ENCODE measurements around the gene EPAS1.

EPAS1 gene

DNA sequence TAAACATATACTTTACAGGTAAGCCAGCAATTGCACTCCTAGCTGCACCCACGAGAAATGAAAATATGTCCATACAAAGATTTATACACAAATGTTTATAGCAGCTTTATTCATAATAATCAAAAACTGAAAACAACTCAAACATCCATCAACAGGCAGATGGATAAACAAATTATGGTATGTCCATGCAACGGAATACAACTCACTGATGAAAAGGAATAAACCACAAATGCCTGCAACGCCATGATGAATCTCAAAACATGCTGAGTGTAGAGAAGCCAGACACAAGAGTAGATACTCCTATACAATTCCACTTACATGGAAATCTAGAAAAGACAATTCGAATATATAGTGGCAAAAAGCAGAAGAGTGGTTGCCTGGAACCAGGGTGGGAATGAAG is 76.0 kb downstream of the EPAS1 start:
- DNase-seq (ENCODE audit: low read depth) = no peak
- no peak overlapping the region for H3K4me3 ChIP-seq (ENCODE audit: low read depth, low read length)
- TF ChIP-seq, protein P1, sequence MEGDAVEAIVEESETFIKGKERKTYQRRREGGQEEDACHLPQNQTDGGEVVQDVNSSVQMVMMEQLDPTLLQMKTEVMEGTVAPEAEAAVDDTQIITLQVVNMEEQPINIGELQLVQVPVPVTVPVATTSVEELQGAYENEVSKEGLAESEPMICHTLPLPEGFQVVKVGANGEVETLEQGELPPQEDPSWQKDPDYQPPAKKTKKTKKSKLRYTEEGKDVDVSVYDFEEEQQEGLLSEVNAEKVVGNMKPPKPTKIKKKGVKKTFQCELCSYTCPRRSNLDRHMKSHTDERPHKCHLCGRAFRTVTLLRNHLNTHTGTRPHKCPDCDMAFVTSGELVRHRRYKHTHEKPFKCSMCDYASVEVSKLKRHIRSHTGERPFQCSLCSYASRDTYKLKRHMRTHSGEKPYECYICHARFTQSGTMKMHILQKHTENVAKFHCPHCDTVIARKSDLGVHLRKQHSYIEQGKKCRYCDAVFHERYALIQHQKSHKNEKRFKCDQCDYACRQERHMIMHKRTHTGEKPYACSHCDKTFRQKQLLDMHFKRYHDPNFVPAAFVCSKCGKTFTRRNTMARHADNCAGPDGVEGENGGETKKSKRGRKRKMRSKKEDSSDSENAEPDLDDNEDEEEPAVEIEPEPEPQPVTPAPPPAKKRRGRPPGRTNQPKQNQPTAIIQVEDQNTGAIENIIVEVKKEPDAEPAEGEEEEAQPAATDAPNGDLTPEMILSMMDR (IDR thresholded peaks at IDR 0.05; ENCODE audit: control insufficient read depth, extremely low read depth, insufficient read depth) = no peak

DNA sequence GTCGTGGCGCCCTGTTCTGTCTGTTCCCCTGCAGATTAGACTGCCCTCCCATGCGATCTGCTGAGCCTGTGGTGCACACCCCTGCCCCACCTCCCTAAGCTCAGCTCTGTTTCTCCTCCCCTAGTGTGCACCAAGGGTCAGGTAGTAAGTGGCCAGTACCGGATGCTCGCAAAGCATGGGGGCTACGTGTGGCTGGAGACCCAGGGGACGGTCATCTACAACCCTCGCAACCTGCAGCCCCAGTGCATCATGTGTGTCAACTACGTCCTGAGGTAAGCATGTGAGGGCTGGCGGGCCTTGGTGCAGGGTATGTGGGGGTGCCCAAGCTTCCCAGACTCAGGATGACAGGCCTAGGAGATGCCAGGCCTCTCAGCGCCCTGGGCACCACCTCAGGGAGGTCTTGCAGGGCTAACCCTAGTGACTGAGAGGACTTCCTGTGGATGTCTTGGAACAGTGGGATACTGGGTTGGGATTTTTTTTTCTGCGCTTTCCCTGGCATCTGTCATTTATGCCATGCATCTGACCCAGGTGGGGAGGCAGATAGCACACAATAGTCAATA is 78.4 kb downstream of the EPAS1 start:
- no peak overlapping the region for H3K4me3 ChIP-seq (ENCODE audit: low read depth, low read length)
- no peak for DNase-seq (ENCODE audit: low read depth)
- TF ChIP-seq, protein P1 (IDR thresholded peaks at IDR 0.05; ENCODE audit: control insufficient read depth, extremely low read depth, insufficient read depth) = no peak

DNA sequence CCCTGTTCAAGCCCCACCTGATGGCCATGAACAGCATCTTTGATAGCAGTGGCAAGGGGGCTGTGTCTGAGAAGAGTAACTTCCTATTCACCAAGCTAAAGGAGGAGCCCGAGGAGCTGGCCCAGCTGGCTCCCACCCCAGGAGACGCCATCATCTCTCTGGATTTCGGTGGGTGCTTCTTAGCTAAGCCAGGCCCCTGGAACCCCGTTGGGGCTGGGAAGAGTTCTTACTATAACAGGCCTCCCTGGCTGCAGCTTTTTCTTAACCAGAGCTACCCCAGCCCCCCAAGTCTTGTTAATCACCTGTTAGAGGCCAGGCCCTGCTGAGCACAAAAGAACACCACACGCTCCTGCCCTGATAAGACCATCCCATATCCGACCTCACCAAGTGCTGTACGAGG is 79.4 kb downstream of the EPAS1 start:
- no peak overlapping the region for H3K4me3 ChIP-seq (ENCODE audit: low read depth, low read length)
- DNase-seq (ENCODE audit: low read depth) = no peak
- TF ChIP-seq, protein P1 (IDR thresholded peaks at IDR 0.05; ENCODE audit: control insufficient read depth, extremely low read depth, insufficient read depth) = no peak

DNA sequence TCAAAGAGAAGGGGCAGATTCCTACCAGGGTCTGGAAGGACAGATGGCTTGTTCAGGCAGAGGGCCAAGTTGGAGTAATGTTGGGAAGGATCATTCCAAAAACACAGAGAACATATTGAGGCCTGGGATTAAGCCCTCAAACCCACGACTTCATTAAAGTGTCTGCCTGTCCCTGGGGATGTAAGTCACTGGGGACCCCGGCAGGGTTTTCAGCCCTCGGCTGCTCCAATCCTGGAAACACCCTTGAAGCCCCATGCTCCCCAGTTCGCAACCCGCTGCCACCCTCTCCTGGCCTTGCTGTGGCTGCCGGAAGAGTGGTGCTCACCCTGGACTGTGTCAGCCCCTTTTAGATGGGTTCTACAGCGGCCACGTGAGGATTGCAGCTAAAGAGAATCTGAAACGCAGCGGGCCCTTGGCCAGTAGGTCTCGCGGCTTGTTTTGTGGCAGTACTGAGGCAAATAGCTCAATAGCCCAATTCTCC is 79.9 kb downstream of the EPAS1 start:
- no peak overlapping the region for H3K4me3 ChIP-seq (ENCODE audit: low read depth, low read length)
- DNase-seq (ENCODE audit: low read depth) = no peak
- TF ChIP-seq, protein P1 (IDR thresholded peaks at IDR 0.05; ENCODE audit: control insufficient read depth, extremely low read depth, insufficient read depth) = no peak

DNA sequence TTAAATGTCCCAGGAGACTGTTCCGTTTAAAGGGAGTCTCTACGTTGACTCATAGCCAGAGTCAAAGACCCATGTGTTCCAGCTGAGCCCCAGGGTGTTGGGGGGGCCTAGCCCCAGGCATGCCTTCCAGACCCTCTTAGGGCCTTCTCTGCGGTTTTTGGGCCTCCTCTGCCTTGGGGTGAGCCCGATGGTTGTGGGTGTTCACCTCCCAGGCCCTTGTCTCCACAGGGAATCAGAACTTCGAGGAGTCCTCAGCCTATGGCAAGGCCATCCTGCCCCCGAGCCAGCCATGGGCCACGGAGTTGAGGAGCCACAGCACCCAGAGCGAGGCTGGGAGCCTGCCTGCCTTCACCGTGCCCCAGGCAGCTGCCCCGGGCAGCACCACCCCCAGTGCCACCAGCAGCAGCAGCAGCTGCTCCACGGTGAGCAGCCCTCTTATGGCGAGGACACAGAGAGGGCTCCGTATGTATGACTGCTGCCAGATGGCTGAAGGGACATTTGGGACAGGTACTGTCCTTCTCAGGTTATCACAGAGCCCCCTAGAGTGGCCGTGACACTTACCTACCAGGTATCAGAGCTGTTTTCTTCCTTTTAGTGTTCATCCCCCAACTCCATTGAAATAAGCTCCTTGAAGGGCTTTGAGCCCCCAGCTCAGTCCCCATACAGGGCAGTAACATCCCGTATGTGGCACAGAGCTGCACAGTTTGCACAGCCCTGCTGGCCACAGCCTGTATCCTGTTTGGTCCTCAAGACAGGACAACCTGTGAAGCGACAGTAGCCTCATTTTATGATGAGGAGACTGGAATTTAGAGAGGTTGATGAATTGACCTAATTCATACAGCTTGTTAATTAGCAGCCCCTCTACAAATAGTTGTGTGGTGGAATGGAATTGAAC is 80.7 kb downstream of the EPAS1 start:
- no peak overlapping the region for H3K4me3 ChIP-seq (ENCODE audit: low read depth, low read length)
- TF ChIP-seq, protein P1 (IDR thresholded peaks at IDR 0.05; ENCODE audit: control insufficient read depth, extremely low read depth, insufficient read depth) = no peak
- no peak for DNase-seq (ENCODE audit: low read depth)

DNA sequence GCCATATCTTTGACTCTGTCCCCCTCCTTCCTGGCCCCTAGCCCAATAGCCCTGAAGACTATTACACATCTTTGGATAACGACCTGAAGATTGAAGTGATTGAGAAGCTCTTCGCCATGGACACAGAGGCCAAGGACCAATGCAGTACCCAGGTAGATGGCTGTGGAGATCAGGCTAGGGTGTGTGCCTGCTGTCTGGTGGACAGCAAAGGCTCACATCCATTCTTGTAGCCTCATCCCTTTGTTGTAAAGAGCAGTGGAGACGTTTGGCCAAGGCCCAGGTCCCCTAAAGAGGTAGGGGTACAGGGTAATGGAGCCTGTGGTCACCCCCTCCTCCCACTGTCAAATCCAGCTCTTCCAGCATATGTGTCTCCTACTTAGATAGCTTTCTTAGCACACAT is 81.4 kb downstream of the EPAS1 start:
- TF ChIP-seq, protein P1 (IDR thresholded peaks at IDR 0.05; ENCODE audit: control insufficient read depth, extremely low read depth, insufficient read depth) = no peak
- H3K4me3 ChIP-seq (ENCODE audit: low read depth, low read length) = no peak overlapping the region
- DNase-seq (ENCODE audit: low read depth) = no peak
